Germinal center (tissue), 1 donor: ENCODE measurements around the gene KASH5.

Experiments
- DNase-seq: peaks from one replicate; pipeline ENCODE4 v3.0.0; 2012; ENCODE audit warnings: mixed read lengths, low spot score

The KASH5 gene

GRCh38 chr19:49387936-49388372 lies at the start of gene KASH5:
TSS of gene KASH5 (plus strand) at chr19:49388249. CDS start at chr19:49390884, 2,635 bp downstream.
- DNase-seq: peak; percentile 91

DNA sequence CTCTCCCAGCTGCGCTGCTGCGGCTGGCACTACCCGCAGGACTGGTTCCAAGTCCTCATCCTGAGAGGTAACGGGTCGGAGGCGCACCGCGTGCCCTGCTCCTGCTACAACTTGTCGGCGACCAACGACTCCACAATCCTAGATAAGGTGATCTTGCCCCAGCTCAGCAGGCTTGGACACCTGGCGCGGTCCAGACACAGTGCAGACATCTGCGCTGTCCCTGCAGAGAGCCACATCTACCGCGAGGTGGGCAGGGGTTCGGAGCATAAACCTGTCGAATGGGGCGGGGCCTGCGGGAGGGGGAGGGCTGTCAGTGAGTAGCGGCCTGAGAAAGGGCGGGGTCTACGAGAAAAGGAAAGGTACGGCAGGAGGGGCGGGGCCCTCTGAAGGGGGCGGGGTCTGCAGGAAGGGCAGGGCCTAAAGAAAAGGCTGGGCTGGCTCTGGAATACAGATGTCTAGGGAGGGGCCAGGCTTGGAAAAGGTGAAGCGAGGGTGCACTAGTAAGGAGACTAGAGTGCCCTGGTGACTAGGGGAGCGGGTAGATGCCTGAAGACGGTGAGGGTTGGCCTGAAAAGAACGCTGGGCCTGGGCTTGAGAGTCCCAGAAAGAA lies 49.3 kb upstream of the KASH5 start:
- peak; percentile 85 for DNase-seq

- peak; percentile 54 for DNase-seq
These were observed 48.6 kb upstream of the KASH5 start for GRCh38 chr19:49339301-49340068.

GRCh38 chr19:49340069-49340864 lies 47.8 kb upstream of the KASH5 start:
- DNase-seq: peak; percentile 97

- no peak for DNase-seq
These were observed 47.0 kb upstream of the KASH5 start for GRCh38 chr19:49340865-49341718.

DNA sequence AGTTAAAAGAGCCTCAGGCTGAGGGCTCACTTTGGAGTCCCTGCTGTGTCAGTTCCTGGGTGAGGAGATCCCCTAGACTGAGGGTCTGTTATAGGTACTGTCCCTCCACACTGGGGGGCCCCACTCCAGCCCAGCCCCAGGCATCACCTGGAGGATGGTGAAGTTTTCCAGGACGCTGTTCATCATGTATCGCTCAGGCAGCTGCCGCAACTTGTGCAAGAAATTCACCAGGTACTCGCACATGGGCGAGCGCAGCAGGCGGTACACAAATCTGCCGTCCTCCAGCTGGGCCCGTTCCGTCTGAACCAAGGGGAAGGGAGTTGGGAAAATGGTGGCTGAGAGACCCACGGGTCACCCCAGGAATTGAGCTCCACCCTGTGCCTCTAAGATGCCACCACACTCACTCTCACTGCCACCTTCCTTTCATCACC lies 45.7 kb upstream of the KASH5 start:
- no peak for DNase-seq

GRCh38 chr19:49343123-49343522 lies 44.9 kb upstream of the KASH5 start:
- DNase-seq: no peak

DNA sequence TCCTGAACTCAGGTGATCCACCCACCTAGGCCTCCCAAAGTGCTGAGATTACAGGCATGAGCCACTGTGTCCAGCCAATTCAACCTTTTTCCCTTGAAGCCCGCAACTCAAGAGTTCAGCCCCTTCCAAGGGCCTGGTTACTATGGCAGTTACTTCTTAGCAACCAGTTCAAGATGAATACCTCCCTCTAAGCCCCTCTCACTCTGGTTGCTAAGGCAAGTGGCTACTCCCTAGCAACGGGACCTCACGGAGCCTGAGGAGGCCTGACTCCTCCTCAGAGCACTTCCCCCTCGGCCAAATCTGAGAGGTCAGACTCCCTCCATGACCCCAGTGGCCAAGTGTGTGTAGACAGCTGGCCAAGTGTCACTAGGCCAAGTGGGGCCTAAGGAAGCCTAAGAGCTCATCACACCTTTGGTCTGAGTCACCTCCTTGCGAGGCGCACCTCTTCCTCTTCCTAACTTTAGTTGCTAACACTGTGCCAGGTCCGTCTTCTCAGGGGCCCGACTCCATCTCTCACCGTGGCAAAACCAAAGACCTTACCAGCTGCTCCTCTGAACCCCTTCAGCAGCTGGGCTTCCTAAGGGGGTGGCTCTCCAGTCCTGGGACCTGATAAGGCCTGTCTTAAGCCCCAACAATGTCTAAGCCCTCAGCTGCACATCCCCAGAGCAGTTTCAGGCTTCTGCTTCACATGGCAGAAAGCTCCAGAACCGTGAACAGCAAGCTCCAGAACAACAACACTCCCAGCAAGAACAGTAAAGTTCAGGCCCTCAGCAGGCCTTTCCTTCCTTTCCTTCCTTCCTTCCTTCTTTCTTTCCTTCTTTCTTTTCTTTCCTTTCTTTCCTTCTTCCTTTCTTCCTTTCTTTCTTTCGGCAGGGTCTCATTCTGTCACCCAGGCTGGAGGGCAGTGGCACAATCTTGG lies 43.3 kb upstream of the KASH5 start:
- no peak for DNase-seq

- DNase-seq: no peak
These were observed 40.9 kb upstream of the KASH5 start for GRCh38 chr19:49347191-49347590.

- peak; percentile 63 for DNase-seq
These were observed 40.2 kb upstream of the KASH5 start for GRCh38 chr19:49347835-49348234.

DNA sequence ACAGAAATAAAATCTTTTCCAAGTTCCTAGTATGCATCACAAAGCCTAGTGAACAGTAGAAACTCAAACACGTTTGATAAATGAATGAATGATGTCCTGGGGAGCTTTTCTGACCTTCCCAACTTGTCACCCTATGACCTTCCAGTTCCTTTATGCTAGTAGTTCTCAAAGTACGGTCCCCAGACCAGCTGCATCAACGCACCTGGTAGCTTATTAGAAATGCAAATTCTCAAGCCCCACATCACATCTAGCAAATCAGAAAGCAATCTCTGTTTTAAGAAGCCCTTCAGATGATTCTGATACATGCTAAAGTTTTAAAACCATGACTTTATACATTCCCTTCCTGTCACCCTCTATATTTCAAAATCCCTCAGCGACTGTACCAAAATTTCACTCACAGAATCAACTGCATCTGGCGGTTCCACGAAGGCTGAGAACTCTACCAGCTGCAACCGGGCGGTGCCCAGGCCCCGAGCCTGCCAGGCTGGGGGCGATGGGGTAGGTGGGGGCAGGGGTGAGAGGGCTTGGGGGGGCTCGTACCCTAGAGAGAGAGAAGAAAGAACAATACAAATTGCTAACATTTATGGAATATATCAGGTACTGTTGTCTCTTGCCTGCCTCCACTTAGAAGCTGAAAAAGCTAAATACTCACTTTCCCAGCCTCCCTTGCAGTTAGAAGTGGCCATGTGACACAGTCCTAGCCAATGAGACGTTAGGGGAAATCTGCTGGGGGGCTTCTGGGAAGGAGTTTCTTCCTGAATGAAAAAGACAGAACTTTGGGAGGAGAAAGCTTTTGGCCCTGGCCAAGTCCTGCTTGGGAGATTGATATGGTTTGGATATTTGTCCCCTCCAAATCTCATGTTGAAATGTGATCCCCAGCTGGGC lies 39.5 kb upstream of the KASH5 start:
- no peak for DNase-seq

DNA sequence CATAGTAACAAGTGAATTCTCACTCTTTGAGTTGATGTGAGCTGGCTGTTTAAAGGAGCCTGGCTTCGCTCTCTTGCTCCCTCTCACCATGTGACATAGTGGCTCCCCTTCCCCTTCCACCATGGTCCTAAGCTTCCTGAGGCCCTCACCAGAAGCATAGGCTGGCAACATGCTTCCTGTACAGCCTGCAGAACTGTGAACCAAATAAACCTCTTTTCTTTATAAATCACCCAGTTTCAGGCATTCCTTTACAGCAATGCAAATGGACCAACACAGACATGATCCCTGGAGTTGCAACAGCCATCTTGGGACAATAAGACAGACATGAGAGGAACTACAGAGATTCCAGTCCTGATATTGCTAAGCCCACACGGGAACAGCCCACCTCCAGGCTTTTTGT lies 38.5 kb upstream of the KASH5 start:
- no peak for DNase-seq

DNA sequence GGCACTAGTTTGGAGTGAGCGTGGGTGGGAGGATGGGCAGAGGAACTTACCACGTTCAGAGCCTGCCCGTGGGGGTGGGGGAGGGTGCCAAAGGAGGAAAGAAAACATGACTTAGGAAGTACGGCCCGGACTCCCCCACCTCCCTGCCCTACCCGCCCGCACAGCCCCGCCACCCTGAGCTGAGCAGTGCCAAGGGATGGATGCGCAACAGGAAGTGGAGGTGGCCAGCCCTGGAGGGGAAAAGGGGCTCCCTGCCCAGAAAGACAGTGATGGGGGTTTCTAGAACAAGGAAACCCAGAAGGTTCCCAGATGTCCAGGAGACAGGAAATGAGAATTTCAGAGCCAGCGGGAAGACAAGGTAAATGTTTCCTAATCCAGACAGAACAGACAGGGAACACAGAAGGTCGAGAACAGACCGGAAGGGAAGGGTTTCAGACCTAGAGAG lies 32.1 kb upstream of the KASH5 start:
- no peak for DNase-seq

DNA sequence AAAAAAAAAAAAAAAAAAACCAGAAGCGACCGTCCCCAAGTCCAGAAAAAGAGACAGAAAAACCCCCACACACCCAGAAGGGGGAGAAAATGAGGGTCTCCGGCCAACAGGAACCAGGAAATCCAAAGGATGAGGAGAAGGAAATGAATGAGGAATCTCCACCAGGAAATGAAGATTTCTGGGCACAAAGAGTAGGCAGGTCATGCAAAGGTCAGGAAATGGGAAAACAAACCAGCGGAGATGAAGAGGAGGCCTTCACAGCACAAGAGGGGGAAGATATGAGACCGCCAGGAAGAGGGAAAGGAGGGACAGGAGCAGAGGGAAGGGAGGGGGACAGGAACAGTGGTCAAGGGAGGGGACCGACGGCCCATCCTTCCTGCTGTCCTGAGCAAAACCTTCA lies 31.7 kb upstream of the KASH5 start:
- DNase-seq: no peak

DNA sequence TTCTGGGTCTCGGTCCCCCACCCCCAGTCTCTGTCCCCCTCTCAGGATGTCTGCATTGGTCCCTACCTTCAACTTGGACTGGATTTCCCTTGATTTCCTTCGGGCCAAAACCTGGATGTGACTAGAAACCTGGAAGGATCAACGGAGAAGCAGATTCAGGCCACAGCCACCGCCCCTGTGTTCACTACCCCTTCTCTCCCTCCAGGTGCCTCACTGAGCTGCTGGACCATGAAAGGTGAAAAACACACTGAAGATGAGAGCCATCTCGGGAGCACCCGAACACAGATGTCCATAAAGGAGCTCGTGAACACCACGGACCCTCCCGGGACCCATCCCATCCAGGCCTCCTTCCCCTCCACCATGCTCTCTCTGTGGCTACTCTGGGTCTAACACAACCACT lies 30.9 kb upstream of the KASH5 start:
- DNase-seq: peak; percentile 30

GRCh38 chr19:49359851-49360820 lies 27.9 kb upstream of the KASH5 start:
- DNase-seq: no peak

DNA sequence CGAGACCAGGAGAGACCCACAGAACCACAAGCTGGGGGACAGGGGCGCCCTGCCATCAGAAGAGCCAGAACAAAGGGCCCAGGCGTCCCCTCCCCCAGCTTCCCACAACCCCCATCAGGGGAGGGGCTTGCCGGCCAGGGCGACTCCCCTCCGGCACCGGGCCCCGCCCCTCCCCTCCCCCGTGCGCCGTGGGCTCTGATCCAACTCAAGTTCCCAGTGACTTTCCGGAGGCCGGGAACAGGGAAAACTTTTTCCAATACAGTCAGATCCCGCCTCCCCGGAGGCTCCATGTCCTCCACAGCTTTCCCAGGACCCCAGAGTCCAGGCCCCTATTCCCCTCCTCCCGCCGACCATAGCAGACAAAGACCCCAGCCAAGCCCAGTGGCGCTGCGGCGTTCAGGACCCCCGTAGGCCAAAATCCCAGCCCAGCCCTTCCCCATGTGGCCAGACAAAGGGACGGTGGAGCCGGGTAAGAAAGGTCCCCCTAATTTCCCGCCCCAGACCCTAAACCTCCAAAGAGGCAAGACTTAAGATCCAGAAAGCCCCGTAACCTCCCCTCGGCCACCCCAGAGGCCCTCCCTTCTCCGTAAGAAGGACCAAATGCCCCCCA lies 26.5 kb upstream of the KASH5 start:
- DNase-seq: peak; percentile 40
